ENCODE data around the gene COL18A1.

DNA sequence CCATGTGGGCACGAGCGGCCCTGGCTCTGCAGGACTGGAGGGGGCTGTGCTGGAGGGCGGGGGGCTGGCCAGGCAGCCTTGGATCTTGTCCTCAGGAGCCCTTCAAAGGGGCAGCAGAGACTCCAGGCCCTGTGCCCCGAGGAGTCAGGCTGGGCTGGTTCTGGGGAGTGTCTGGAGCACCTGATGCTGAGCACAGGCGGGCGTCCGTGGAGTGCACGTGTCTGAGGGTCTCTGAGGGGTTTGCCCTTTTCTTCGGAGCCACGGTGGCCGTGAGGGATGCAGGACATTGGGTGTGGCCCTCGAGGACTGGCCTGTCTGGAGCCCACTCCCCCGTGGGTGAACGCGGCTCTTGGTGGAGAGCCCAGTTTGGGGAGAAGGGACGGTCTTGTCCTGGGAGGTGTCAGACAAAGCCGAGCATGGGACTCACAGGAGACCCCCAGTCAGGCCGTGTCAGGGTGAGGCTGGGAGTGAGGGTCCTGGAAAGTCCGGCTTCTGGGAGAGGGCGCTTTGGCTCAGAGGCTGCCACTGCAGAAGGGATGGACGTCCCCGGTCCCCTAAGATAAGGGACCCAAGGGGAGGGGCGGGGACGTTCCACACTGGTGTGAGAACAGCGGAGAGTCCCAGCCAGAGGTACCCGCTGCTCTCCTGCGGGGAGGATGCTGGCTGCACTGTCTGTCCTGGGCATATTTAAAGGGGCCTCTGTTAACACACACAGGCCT lies 60.8 kb downstream of the COL18A1 start:
- TF ChIP-seq, protein P1, sequence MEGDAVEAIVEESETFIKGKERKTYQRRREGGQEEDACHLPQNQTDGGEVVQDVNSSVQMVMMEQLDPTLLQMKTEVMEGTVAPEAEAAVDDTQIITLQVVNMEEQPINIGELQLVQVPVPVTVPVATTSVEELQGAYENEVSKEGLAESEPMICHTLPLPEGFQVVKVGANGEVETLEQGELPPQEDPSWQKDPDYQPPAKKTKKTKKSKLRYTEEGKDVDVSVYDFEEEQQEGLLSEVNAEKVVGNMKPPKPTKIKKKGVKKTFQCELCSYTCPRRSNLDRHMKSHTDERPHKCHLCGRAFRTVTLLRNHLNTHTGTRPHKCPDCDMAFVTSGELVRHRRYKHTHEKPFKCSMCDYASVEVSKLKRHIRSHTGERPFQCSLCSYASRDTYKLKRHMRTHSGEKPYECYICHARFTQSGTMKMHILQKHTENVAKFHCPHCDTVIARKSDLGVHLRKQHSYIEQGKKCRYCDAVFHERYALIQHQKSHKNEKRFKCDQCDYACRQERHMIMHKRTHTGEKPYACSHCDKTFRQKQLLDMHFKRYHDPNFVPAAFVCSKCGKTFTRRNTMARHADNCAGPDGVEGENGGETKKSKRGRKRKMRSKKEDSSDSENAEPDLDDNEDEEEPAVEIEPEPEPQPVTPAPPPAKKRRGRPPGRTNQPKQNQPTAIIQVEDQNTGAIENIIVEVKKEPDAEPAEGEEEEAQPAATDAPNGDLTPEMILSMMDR (conservative IDR thresholded peaks at IDR 0.05; ENCODE audit: low read length), result no peak
- no peak for TF ChIP-seq EZH2phosphoT487 (IDR thresholded peaks at IDR 0.05; ENCODE audit: borderline replicate concordance)

All from Loucy (cell line).